ENCODE results near the gene SLC6A6. TPM values are rescaled to one million over a fixed set of nuclear protein-coding genes. Genes with fewer than 3 reads are reported as not detected.

The SLC6A6 gene
- total RNA-seq, 4 donors from 2014 or later: 35.7 to 75.2 (median 56.4) TPM

- no peak for ATAC-seq (ENCODE audit: low FRiP score)
- TF ChIP-seq CTCF (IDR thresholded peaks at IDR 0.05): no peak
- DNase-seq (ENCODE audit: low spot score): no peak
These were observed 59.4 kb downstream of the SLC6A6 start for GRCh38 chr3:14461748-14462324.

GRCh38 chr3:14462738-14463137 is 60.3 kb downstream of the SLC6A6 start:
- no peak for TF ChIP-seq CTCF (IDR thresholded peaks at IDR 0.05)
- DNase-seq (ENCODE audit: low spot score) (no peak), ATAC-seq (ENCODE audit: low FRiP score) (no peak)

GRCh38 chr3:14463330-14464140 is 61.1 kb downstream of the SLC6A6 start:
- no peak for DNase-seq (ENCODE audit: low spot score)
- no peak for TF ChIP-seq CTCF (IDR thresholded peaks at IDR 0.05)
- no peak for ATAC-seq (ENCODE audit: low FRiP score)

GRCh38 chr3:14464141-14464465 is 61.7 kb downstream of the SLC6A6 start:
- ATAC-seq (ENCODE audit: low FRiP score): no peak

GRCh38 chr3:14464521-14464920 is 62.1 kb downstream of the SLC6A6 start:
- no peak for TF ChIP-seq CTCF (IDR thresholded peaks at IDR 0.05)
- ATAC-seq (ENCODE audit: low FRiP score) (no peak), DNase-seq (ENCODE audit: low spot score) (no peak)

More at GRCh38 chr3:14464141-14464465, 61.7 kb downstream of the SLC6A6 start:
- no peak for DNase-seq (ENCODE audit: low spot score)
- TF ChIP-seq CTCF (IDR thresholded peaks at IDR 0.05): no peak

- ATAC-seq (ENCODE audit: low FRiP score): no peak
- no peak for DNase-seq (ENCODE audit: low spot score)
- no peak for TF ChIP-seq CTCF (IDR thresholded peaks at IDR 0.05)
These were observed 63.0 kb downstream of the SLC6A6 start for GRCh38 chr3:14465425-14465824.

All from omental fat pad (tissue), 4 donors.